ENCODE results near the gene IDS. TPM values are rescaled to one million over a fixed set of nuclear protein-coding genes. Genes with fewer than 3 reads are reported as not detected.

The IDS gene
- total RNA-seq, 2 donors from 2014 or later, result 23.9 to 32.5 TPM

DNA sequence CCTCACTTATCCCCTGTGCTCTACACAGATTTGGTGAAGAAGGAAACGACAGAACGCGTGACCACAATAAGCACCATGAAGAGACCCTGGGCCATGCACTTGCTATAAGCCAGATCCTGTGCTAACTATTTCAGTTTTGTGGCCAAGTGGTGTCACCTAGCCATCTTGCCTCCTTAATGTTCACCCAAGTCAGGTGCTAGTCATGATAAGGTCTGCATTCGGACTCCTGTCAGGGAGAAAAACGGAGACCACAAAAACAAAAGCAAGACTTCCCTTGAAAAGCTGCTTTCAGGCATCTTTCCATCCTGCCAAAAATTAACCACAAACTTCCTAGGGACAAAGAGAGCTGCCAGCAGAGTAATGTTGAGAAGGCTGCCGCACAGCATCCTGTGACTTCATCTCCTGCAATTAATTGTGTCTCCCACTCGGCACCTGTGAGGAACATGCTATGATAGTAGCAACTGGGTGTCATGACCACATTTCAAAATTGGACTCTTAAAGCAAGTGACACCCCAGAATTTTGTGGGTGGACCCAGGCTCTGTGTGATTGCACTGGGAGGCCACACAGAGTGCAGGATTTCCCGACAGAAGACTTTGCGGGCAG, 8.8 kb upstream of the IDS start:
- Histone ChIP-seq H3K9me3 (no peaks in the 10 kb centered on the region), H3K36me3 (no peaks in the 10 kb centered on the region), H3K4me1 (no peaks in the 10 kb centered on the region), H3K27me3 (no peaks in the 10 kb centered on the region), H3K27ac (no peak overlapping the region), H3K9ac (ENCODE audit: low read depth in 2 of 2, low read length in 2 of 2) (no peak overlapping the region), H3K4me3 (no peak overlapping the region)
- no peak for DNase-seq
- TF ChIP-seq, protein P1, sequence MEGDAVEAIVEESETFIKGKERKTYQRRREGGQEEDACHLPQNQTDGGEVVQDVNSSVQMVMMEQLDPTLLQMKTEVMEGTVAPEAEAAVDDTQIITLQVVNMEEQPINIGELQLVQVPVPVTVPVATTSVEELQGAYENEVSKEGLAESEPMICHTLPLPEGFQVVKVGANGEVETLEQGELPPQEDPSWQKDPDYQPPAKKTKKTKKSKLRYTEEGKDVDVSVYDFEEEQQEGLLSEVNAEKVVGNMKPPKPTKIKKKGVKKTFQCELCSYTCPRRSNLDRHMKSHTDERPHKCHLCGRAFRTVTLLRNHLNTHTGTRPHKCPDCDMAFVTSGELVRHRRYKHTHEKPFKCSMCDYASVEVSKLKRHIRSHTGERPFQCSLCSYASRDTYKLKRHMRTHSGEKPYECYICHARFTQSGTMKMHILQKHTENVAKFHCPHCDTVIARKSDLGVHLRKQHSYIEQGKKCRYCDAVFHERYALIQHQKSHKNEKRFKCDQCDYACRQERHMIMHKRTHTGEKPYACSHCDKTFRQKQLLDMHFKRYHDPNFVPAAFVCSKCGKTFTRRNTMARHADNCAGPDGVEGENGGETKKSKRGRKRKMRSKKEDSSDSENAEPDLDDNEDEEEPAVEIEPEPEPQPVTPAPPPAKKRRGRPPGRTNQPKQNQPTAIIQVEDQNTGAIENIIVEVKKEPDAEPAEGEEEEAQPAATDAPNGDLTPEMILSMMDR (IDR thresholded peaks at IDR 0.05), result no peak
- intact Hi-C loops (cut with DNase I), result loop anchor here (10.0 kb wide), 1 partner anchor 121 kb away; the partner anchor contains the start of gene TMEM185A

- intact Hi-C loops (cut with DNase I), result loop anchor here (10.0 kb wide), 1 partner anchor 122 kb away; the partner anchor contains the start of gene TMEM185A
- H3K4me3 ChIP-seq, result no peak overlapping the region
- H3K9ac ChIP-seq (ENCODE audit: low read depth in 2 of 2, low read length in 2 of 2), result no peak overlapping the region
Observed at GRCh38 chrX:149512225-149512885, 7.2 kb upstream of the IDS start.

GRCh38 chrX:149511081-149511480, 6.0 kb upstream of the IDS start:
- intact Hi-C loops (cut with DNase I), result loop anchor here (10.0 kb wide), 1 partner anchor 124 kb away; the partner anchor contains the start of gene TMEM185A
- no peak overlapping the region for H3K4me3 ChIP-seq
- H3K4me1 ChIP-seq, result no peaks in the 10 kb centered on the region
- no peak overlapping the region for H3K9ac ChIP-seq (ENCODE audit: low read depth in 2 of 2, low read length in 2 of 2)
- no peak overlapping the region for H3K27ac ChIP-seq
- no peaks in the 10 kb centered on the region for H3K27me3 ChIP-seq
- no peaks in the 10 kb centered on the region for H3K9me3 ChIP-seq
- TF ChIP-seq, protein P1 (IDR thresholded peaks at IDR 0.05), result no peak
- no peaks in the 10 kb centered on the region for H3K36me3 ChIP-seq
- DNase-seq, result no peak

More at GRCh38 chrX:149512225-149512885, 7.2 kb upstream of the IDS start:
- DNase-seq, result peak; percentile 53
- TF ChIP-seq, protein P1 (IDR thresholded peaks at IDR 0.05), result peak; percentile 60
- Histone ChIP-seq H3K4me1 (no peaks in the 10 kb centered on the region), H3K9me3 (no peaks in the 10 kb centered on the region), H3K36me3 (no peaks in the 10 kb centered on the region), H3K27me3 (no peaks in the 10 kb centered on the region), H3K27ac (no peak overlapping the region)

GRCh38 chrX:149510386-149510785, 5.3 kb upstream of the IDS start:
- no peaks in the 10 kb centered on the region for H3K36me3 ChIP-seq
- TF ChIP-seq, protein P1 (IDR thresholded peaks at IDR 0.05), result no peak
- no peak overlapping the region for H3K4me3 ChIP-seq
- H3K9me3 ChIP-seq, result no peaks in the 10 kb centered on the region
- no peak overlapping the region for H3K27ac ChIP-seq
- no peaks in the 10 kb centered on the region for H3K27me3 ChIP-seq
- intact Hi-C loops (cut with DNase I), result loop anchor here (10.0 kb wide), 1 partner anchor 124 kb away; the partner anchor contains the start of gene TMEM185A
- DNase-seq, result no peak
- H3K9ac ChIP-seq (ENCODE audit: low read depth in 2 of 2, low read length in 2 of 2), result no peak overlapping the region
- no peaks in the 10 kb centered on the region for H3K4me1 ChIP-seq

- intact Hi-C loops (cut with DNase I), result no loop called here
- no peak overlapping the region for H3K4me3 ChIP-seq
- no peaks in the 10 kb centered on the region for H3K36me3 ChIP-seq
- H3K9me3 ChIP-seq, result no peaks in the 10 kb centered on the region
- no peaks in the 10 kb centered on the region for H3K27me3 ChIP-seq
- DNase-seq, result no peak
- TF ChIP-seq, protein P1 (IDR thresholded peaks at IDR 0.05), result no peak
- no peak overlapping the region for H3K27ac ChIP-seq
- no peaks in the 10 kb centered on the region for H3K4me1 ChIP-seq
- no peak overlapping the region for H3K9ac ChIP-seq (ENCODE audit: low read depth in 2 of 2, low read length in 2 of 2)
Observed at GRCh38 chrX:149508467-149508866, 3.4 kb upstream of the IDS start.

Measured in colonic mucosa (tissue), 4 donors.